Stimulated activated CD4-positive, alpha-beta T cell treated with anti-CD3 and anti-CD28 coated beads, Interleukin-1b, Interleukin-23, amount 100 ng/mL, for 24 hours (primary cell): ENCODE results near the gene KRR1.
"Not testable (repeated sequence)": the region's sequence is repeated elsewhere in the genome, so short reads cannot be mapped to it uniquely, and the experiment has no call there.

Experiments
- DNase-seq, 4 experiments: peaks; one replicate each; pipeline ENCODE4 v3.0.0-alpha.2; 2020; ENCODE audit warnings: low read depth in 4 of 4, low spot score in 1 of 4

Gene KRR1

GRCh38 chr12:75479963-75480461 lies 31.4 kb downstream of the KRR1 start:
- no peak for DNase-seq

- DNase-seq, result no peak
Observed at GRCh38 chr12:75478116-75478794, 33.2 kb downstream of the KRR1 start.

GRCh38 chr12:75477137-75477536 lies 34.3 kb downstream of the KRR1 start:
- DNase-seq, result no peak

GRCh38 chr12:75476071-75476470 lies 35.3 kb downstream of the KRR1 start:
- peak in 1 of 4 experiments; percentile 26 for DNase-seq

- no peak for DNase-seq
Observed at GRCh38 chr12:75474116-75474515, 37.3 kb downstream of the KRR1 start.

- no peak for DNase-seq
Observed at GRCh38 chr12:75471902-75472890, 39.2 kb downstream of the KRR1 start.

GRCh38 chr12:75460204-75460603 lies 51.2 kb downstream of the KRR1 start:
- no peak for DNase-seq

- DNase-seq, result no peak
Observed at GRCh38 chr12:75459755-75460154, 51.7 kb downstream of the KRR1 start.

GRCh38 chr12:75457866-75458265 lies 53.5 kb downstream of the KRR1 start:
- not testable (repeated sequence) for DNase-seq

GRCh38 chr12:75457191-75457590 lies 54.2 kb downstream of the KRR1 start:
- no peak for DNase-seq

GRCh38 chr12:75455839-75456238 lies 55.6 kb downstream of the KRR1 start:
- no peak for DNase-seq

GRCh38 chr12:75452675-75453330 lies 58.6 kb downstream of the KRR1 start:
- DNase-seq, result no peak

- DNase-seq, result no peak
Observed at GRCh38 chr12:75447691-75448393, 63.6 kb downstream of the KRR1 start.

- no peak for DNase-seq
Observed at GRCh38 chr12:75446857-75447256, 64.6 kb downstream of the KRR1 start.

- not testable (repeated sequence) for DNase-seq
Observed at GRCh38 chr12:75445137-75445507, 66.3 kb downstream of the KRR1 start.

GRCh38 chr12:75444429-75445136 lies 66.8 kb downstream of the KRR1 start:
- no peak for DNase-seq

GRCh38 chr12:75443709-75444108 lies 67.7 kb downstream of the KRR1 start:
- DNase-seq, result no peak

- DNase-seq, result not testable (repeated sequence)
Observed at GRCh38 chr12:75442454-75442853, 69.0 kb downstream of the KRR1 start.

GRCh38 chr12:75441687-75442449 lies 69.5 kb downstream of the KRR1 start:
- DNase-seq, result not testable (repeated sequence)
